ENCODE measurements around the gene FRY.
A peak's percentile ranks its signal among the peaks of the same experiment; 100 is the strongest.

The FRY gene

DNA sequence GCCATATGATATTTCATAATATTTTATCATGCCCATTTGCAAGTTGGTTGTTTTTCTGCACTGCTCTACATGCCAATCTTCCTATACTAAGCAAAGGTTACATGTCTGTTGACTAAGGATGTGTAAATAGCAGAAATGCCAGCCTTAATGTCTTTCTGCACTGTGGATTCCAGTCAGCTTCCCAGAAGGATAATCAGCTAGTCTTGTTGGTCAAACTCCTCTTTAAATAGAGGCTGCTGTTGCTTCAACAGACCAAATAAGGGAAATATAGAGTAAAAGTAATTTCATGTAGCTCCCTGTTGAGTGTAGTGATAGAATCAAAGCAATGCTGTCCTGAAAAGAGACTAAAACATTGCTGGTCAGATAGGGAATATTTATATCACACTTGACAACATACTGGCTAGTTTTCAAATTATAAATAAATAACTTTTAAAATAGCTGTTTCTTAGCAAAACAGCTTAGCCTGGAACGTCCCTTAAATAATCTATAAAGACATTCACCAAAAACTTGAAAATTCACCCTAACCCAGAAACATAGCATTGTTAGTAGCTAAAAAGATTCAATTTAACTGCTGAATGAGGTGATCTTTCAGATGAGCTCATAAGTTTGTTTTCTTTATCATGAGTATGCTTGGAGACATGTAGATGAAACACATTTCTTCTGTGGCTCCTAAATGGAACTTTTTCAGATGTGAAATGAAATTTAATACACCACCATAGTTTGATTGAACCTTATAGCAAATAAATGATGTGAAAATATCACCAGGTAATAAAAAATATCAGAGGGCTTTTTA is 56.6 kb downstream of the FRY start:
- DNase-seq = no peak

DNA sequence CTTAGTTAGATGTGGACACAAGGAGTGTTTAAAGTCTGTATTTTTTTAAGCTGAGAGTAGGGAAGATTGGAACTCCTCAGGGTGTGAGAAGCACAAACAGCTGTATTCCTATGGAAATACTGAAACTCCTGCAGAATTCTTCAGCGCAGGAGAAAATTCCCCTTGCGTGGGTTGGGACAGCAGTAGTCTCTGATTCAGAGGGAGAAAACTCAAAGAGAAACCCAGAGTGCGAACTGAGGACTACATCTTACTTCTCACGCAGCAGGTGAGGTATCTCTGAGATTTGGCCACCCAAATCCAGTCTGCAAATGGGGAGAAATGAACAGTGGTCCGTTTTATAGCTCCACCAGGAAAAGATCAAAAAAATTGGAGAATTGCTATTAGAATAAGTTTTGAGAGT is 60.9 kb downstream of the FRY start:
- no peak for DNase-seq

DNA sequence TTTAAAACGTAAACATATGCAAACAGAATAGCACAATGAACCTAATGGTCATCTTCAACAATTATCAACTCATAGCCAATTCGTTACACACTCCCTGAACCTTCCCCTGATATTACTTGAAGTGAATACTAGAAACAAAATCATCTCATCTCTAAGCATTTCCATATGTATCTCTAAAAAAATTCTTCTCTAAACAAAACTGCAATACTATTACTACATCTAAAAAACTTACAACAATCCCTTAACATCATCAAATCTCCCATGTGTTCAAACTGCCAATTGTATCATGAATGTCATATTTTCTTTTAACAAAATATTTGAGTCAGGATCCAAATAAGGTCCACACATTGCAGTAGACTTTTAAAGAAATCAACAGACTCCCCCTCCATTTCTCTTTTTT is 61.4 kb downstream of the FRY start:
- DNase-seq = no peak

DNA sequence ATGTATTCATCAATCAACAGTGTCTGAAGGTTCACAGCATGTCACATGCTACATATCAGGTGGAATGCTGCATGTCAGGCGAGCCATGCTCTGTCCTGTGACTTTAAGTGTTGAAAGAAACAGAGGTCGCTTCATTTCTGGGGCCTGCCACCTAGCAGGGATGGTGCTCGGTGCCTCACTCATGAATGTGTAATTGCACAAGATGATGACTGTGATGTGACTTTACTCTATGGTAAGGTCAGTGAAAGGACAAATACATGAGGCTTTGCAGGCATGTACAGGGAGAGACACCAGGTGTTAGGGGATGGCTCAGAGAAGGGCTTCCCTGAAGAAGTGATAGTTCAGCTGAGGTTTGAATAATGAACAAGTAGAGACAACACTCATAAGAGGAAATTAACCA is 66.7 kb downstream of the FRY start:
- no peak for DNase-seq

DNA sequence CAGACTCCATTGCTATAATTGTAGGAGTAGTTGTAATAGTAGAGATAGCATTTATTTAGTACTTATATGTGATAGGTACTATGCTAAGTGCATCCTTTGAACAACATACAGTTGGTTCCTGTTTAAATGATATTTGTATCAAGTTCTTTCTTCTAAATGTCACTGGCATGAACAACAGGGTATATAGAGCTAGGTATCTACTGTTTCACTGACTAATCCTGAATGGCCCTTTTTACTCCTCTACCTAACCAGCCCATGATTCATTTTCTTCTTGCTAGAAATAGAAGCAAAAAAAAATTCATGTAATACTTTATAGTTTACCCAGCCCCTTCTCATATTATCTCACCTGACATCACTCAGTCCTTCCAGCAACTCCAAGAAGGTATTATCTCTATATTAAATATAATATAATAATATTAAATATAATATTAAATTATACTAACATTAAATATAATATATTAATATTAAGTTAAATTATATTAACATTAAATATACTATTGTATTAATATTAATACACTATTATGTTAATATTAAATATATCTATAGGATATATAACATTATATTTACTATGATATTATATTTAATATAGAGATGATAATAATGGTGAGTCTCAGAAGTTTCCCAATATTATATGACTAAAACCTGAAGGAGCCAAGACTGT is 74.2 kb downstream of the FRY start:
- no peak for DNase-seq

DNA sequence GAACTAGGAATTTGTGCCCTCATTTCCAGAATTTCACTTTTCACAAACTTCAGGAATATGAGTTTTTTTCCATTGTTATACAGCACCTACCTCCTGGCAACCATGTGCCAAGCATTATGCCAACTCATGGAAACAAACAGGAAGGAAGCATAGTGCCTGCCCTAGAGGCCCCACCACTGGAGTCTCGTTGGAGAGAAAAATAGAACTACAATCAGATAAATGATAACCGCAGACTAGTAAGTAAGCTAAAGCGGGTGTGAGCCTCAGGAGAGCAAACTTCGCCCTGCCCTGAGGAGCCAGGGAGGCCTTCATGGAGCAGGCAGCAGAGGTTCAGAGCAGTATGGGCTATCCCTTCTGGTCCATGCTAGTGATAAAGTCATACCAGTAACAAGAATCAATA is 75.9 kb downstream of the FRY start:
- DNase-seq = peak; percentile 4

DNA sequence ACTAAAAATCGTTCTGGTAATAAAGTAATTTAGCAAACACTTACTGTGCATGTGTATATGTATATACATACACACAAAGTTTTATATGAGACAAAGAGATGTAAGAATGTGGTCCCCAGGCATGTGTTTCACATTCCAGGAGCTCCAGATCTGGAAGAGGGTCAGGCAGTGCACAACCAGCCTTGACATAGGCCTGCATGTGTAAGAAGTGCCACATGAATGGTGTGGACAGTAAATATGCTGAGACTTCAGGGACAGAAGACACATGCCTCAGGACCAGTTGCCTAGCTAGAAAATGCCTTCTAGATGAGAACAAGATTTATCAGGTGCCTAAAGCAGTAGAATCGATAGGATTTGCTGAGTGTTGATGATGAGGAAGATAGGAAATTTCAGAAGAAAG is 76.4 kb downstream of the FRY start:
- DNase-seq = no peak

DNA sequence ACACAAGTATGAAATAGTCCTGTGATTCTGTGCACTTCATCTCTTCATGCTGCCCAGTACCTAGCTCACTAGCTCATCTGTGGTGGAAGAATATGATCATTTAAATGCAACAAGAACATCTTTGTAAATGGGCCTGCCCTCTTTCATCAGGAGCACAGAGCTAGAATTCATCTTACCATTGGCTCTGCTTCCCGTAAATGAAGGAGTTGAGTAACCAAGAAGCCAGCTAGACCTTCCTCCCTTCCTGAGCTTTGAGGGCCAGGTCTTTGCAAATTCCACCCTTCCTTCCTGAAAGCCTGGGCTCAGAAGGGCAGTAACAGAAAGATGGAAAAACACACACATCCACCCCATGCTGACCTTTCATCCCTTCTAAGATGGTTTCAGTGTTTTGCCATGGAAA is 82.0 kb downstream of the FRY start:
- DNase-seq = no peak

DNA sequence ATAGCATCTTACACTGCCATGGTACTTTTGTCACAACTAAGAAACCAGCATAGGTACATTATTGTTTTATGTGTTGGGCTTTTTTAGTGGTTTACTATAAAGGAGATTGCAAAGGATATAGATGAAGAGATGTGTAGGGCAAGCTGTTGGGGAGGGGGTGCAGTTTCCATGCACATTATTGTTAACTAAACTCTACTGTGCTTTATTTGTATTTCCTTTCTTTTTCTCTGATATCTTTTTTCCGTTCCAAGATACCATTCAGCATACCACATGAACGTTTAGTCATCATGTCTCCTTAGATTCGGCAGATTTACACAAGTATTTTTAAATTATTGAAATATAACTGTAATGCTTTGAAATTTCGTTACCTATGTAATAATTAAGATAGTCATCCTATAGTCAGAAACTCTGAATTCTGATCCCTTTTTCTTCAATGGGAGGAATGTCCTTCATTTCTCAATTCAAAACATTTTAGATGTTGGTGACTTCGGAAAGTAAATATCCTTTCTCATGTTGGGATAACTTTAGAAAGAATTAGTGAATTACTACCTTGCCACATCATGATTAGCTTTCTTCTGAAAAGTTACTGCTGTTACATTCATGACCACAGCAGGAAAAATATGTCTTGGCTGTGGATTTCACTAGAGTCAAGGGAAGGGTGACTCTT is 82.8 kb downstream of the FRY start:
- no peak for DNase-seq

DNA sequence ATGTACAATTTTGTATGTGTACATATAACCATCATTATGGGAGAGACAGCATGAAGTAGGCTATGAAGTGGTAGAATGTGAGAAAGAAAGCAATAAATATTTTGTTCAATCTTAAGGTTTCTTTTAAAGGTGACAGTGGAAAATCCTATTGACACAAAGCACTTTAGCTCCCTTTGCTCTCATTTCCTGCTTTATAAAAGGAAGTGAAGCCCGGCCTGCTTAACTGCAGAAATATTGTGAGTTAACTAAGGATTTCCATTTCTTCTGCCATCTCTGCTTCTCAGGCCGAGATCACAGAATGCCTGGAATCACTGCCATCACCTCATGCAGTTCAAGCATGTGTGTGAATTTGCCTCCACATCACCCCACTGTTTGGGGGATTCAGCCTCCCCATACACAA is 83.5 kb downstream of the FRY start:
- no peak for DNase-seq

DNA sequence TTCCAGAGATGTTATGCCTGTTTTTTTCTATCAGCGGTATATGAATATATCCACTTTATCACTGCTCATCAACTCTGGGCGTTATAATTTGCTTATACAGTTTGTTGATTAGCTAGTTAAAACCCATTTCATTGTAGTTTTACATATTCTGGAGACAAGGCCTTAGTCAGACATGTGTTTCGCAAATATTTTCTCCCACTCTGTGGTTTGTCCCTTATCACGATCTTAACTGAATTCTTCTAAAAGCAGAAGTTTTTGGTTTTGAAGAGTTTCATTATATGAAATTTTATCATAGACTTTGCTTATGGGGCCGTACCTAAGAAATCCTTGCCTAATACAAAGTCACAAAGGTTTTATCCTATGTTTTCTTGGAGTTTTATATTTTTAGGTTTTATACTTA is 84.6 kb downstream of the FRY start:
- DNase-seq = no peak

DNA sequence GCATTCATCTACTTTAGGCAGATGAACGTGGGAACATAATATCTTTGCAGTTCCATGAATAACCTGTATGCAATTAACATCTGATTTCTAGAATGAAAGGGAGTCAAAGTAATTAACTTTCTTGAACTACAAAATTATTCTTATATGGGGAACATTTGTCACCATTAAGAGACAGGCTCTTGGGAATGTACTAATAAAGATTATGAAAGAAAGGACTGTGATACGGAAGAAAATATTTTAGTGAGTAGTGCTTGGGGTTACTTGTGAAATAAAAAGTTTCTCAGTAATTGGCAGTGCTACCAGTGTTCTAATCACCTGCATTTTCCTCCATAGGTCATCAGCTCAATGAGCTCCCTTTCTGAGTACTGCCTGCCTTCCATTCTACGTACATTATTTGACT is 85.4 kb downstream of the FRY start:
- no peak for DNase-seq

DNA sequence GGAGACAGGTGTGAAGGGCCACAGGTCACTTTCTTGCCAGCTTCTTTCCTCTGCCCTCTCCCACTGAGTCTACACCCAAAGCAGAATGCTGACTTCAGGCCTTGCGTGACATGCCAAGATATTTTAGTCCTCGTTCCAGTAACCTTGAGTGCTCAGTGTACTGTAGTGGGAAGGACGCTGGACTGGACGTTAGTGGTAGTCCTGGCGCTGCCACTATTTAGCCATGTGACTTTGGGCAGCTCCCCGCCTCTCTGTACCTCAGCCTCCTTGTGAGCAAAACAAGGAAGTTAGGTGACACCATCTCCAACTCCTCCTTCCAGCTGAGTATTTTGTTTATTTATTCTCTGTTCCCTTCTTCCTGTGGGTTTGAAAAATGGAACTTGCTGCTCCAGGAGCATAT is 86.1 kb downstream of the FRY start:
- no peak for DNase-seq

DNA sequence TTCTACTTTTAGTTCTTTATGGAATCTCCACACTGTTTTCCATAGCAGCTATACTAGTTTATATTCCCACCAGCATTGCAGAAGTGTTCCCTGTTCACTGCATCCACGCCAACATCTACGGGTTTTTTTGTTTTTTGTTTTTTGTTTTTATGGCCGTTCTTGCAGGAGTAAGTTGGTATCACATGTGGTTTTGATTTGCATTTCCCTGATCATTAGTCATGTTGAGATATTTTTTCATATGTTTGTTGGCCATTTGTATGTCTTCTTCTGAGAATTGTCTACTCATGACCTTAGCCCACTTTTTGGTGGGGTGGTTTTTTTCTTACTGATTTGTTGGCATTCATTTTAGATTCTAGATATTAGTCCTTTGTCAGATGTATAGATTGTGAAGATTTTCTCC is 89.7 kb downstream of the FRY start:
- DNase-seq = peak; percentile 23

DNA sequence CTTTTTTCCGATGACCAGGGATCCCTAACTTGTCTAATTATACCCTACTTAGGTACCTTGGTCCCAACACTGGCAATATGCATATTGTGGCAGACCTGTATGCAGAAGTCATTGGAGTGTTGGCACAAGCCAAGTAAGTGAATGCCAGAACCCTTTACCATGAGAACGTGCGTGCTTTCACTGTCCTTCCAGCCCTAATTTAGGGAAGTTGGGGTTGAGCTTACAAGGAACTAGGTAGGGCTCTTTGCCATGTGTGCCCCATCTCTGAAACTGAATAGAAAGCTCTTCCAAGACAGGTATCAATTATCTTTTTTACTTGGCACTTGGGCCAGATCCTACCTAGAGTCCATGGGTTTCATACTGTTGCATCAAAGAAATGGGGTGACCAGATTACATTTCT is 93.2 kb downstream of the FRY start:
- DNase-seq = no peak

DNA sequence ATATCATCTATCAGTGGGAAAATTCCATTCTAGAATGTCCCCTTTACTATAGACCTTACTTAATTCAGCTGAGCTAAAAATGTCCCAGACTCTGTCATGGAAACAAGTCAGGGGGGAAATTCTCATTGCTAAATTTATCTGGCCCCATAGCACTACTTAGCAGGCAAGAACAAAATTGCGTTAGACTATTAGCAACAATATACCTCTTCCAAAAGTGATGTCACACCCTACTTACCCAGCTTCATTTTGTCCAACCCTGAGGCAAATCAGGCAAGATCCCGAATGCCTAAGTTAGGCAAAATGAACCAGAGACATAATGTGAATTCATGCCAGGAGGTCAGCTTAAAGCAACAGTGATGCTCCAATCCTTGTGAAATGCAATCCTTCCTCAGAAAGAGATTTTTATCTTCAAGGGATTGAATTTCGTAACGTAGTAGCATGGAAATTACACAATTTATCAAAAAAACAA is 93.7 kb downstream of the FRY start:
- DNase-seq = no peak

DNA sequence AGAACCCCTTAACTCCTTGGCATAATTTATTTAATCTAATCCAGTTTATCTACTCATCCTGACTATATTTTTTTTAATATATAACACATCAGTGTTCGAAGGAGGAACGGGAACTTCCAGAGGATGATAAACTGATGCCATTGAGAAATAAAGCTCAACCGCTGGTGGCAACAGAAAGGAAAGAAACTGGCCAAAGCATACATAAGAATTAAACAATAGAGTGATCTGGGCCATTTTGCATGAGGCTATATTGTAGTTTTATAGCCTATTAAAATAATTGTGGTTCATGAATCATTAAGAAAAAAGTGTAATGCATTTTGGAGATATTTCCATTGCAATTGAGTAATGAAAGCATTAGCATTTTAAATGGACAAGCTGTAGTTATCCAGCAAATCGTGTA is 94.2 kb downstream of the FRY start:
- no peak for DNase-seq

DNA sequence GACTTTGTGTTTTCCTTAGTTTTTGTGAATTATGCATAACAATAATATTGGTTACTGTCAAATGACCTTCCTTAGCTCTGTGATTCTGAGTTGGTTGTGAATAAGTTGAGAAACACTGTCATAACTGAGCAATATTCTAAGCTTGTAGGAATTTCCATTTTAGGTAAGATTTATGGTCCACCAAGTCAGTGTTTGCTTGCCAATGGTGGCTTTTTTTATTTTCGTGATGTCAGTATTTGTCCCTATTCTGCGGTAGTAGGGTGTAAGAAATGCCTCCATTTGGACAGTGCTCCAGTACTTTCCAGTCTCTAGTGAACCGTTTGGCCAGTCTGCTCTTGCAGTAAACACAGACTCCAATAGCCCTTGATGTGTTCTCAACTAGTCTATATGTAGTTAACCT is 94.7 kb downstream of the FRY start:
- DNase-seq = no peak

DNA sequence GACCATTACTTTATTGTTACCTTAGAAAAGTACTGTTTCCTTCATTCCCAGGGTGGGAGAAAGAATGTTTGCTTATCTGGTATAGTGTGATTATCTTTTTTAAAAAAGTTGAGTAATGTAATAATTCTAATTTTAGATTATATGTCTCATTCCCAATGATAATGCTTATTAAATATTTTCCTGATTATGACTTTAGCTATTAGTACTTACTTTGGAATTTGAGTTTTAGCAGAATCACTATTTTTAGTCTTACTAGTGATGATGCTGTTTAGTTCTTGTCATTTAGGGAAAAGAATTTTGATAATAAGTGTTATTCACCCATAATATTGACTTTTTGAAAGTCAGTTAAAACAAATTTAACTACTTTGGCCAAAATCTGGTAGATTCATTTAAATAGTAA is 95.2 kb downstream of the FRY start:
- DNase-seq = no peak

DNA sequence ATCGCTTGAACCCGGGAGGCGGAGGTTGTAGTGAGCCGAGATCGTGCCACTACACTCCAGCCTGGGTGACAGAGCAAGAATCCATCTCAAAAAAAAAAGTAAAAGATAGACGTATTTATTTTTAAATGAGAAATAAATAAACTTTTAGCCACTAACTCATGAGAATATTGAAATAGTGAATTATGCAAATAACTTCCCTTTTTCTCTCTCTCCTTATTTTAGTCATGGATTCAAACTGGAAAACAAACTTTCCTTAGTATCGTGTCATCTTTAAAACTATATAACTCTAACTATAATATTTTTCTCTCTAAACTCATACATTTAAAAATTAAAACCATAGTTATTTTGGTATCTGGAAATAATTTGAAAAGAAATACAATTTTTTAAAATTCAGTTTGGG is 96.1 kb downstream of the FRY start:
- no peak for DNase-seq

DNA sequence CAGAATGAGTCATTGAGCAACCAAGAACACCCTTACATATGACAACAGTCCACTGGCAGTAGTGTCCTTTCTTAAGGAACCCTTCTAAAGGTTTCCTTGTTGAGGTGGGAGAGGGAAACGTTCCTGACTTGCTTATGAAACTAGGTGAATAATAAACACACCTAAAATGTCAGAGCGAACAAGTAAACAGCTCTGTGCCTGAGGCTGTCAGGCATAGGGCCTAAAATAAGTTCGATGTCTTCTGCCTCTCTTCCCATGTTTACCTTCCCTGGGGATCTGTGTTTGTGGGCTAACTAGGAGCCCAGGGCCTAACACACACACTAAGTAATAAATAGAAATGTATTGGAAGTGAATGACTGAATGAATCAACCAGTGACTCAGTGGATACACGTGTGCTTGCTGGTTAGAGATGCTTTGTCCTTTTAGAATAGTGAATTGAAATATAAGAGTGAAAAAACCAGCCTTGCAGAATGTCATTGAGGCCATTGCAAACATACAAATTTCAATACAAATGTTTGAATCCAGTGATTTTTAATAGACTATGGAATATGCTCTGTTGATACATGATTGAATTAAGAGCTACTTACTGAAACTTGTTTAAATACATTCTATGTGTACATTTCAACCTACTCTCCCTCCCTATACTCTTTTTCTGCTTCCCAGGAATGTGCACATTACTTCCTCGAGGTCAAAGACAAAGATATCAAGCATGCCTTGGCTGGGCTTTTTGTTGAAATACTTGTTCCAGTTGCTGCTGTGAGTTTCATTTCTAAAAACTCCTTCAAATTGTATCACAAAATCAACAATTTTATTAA is 102.9 kb downstream of the FRY start:
- DNase-seq = no peak

DNA sequence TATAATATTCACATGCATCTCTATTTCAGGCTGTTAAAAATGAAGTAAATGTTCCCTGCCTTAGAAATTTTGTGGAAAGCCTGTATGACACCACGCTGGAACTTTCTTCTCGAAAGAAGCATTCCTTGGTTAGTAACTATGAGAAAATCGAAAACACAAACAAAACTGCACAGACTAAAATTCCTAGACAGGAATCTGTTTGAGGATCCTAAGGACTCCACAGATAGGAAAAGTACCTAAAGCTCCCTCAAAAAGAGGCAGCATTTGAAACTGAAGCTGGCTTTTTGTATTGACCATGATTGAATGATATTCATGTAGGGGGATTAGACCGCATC is 103.4 kb downstream of the FRY start:
- DNase-seq = no peak

DNA sequence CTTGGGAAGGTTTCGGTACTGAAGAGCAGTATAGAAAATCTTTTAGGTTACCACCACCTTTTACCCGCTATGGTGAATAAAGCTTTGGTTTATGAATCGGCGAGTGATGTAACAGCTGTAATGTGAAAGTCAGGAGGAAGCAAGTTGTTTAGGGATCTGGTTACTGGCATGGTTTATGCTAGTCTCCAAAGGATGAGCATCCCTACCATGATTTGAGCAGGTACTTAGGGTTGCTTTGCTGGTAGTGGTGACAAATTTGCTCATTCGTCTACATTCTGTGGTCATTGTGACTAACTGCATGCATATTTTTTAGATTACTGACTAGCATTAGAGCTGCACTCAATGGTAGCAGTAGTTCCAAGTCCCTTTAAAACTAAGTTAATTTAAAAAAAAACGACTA is 104.1 kb downstream of the FRY start:
- DNase-seq = no peak

DNA sequence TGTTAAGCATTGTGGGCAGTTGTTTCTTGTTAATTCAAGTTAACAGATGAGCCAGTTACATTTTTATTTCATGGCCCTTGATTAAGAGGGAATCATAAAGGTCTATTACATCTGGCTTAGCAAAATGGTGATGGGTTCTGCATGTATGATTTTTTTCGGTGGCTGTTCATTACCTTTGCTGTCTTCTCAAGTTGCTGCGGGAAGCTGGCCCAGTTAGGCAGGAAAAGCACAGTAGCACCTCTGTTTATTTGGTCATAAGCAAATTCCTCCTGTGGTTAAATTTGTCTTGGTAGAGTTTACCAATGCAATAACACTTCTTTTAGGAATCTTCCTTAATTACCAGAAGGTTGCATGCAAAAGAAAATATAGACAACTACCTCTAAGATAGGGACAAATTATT is 104.5 kb downstream of the FRY start:
- DNase-seq = no peak
